Measurements from ENCODE around the gene CASQ2.
A peak's percentile ranks its signal among the peaks of the same experiment; 100 is the strongest.

The CASQ2 gene

DNA sequence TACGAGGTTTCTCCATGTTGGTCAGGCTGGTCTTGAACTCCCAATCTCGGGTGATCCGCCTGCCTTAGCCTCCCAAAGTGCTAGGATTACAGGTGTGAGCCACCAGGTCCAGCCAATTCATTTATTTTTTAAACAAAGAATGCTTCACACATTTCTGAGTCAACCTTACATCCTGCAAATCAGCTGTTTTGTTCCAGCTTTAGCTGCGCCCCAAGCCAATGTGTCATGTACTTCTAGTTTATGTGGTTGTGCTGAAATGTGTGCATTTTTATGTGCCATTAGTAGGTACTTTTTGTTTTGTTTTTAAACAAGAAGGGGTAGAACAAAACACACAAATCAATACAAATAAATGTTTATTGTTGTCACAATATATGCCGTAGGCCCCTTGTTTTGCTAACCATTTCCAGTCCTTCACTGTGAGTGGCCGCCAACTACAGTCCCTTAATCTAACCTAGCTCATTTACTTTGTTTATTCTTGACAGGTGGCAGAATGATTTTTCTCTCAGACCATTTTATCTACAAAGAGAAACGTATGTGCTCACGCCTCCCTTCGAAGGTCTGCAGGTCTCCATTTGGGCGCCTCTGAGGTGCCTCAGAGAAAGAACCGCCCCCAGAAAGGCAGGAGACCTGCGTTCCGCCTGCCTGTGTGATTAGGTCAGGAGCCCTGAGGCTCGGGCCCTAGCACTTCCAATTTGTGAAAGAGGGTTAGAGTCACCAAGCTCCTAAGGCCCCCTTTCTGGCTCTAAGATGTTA, 2.8 kb upstream of the CASQ2 start:
- CTCF ChIA-PET = interaction anchor here (0.8 to 2.9 kb wide), 15 partner anchors 9 to 632 kb away, joined by 3 to 13 read pairs (median 6); no protein-coding TSS in a partner anchor

DNA sequence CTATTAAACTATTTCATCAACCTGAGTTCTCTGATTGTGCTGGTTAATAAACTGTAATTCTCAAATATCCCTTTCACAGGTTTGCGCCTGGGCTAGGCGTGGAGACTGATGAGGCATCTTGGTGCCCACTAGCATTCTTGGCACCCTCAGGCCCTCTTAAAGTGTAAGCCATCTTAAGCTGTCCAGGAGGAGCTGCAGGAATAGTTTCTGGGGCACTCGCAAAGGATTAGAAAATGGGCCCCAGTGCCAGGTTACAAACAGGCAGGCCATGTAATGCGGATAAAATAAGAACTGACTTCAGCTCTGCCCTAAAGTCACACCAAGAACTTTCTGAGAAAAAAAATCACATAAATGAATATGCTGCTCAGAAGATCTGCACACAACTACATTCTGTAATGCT, 1.1 kb downstream of the CASQ2 start:
- CTCF ChIA-PET = interaction anchor here (1.1 to 2.2 kb wide), 2 partner anchors 46 to 61 kb away, joined by 3 to 5 read pairs; no protein-coding TSS in a partner anchor
- Histone ChIP-seq H3K27me3 (replicated peaks in 2 of 5; ENCODE audit: control insufficient read depth in 4 of 5, insufficient read depth in 5 of 5, low read length in 4 of 5) (peaks cover 0 to 4% (median 0%) of the 10 kb centered on the region in 5 experiments), H3K4me3 (ENCODE audit: control insufficient read depth in 1 of 7, extremely low read depth in 1 of 7, insufficient read depth in 4 of 7, low read depth in 2 of 7, low read length in 6 of 7) (no peak overlapping the region), H3K9me3 (ENCODE audit: control extremely low read depth in 1 of 5, control insufficient read depth in 4 of 5, insufficient read depth in 2 of 5, low read depth in 1 of 5, low read length in 4 of 5) (no peaks in the 10 kb centered on the region), H3K27ac (ENCODE audit: insufficient read depth in 1 of 2, low read depth in 1 of 2, low read length in 2 of 2, poor library complexity in 1 of 2, severe bottlenecking in 2 of 2) (no peak overlapping the region), H3K36me3 (ENCODE audit: control insufficient read depth in 4 of 4, insufficient read depth in 4 of 4, low read length in 3 of 4) (no peaks in the 10 kb centered on the region), H3K4me1 (ENCODE audit: control extremely low read depth in 1 of 4, control insufficient read depth in 4 of 4, insufficient read depth in 4 of 4, low read length in 3 of 4) (peaks cover 0 to 3% (median 0%) of the 10 kb centered on the region in 4 experiments)
- DNase-seq = no peak
- WGBS (ENCODE audit: insufficient coverage) = 100% methylated on average over 3 of the region's 4 CpGs
- POLR2A ChIA-PET = no interaction called here

More for the DNA sequence above, 2.8 kb upstream of the CASQ2 start:
- Histone ChIP-seq H3K4me1 (ENCODE audit: control extremely low read depth in 1 of 4, control insufficient read depth in 4 of 4, insufficient read depth in 4 of 4, low read length in 3 of 4) (peaks cover 0 to 3% (median 0%) of the 10 kb centered on the region in 4 experiments), H3K4me3 (ENCODE audit: control insufficient read depth in 1 of 7, extremely low read depth in 1 of 7, insufficient read depth in 4 of 7, low read depth in 2 of 7, low read length in 6 of 7) (peak overlapping the region in 3 of 7 experiments; percentile 44 to 65 (median 48)), H3K27me3 (replicated peaks in 2 of 5; ENCODE audit: control insufficient read depth in 4 of 5, insufficient read depth in 5 of 5, low read length in 4 of 5) (peaks cover 0 to 4% (median 0%) of the 10 kb centered on the region in 5 experiments), H3K36me3 (ENCODE audit: control insufficient read depth in 4 of 4, insufficient read depth in 4 of 4, low read length in 3 of 4) (no peaks in the 10 kb centered on the region), H3K27ac (ENCODE audit: insufficient read depth in 1 of 2, low read depth in 1 of 2, low read length in 2 of 2, poor library complexity in 1 of 2, severe bottlenecking in 2 of 2) (no peak overlapping the region), H3K9me3 (ENCODE audit: control extremely low read depth in 1 of 5, control insufficient read depth in 4 of 5, insufficient read depth in 2 of 5, low read depth in 1 of 5, low read length in 4 of 5) (no peaks in the 10 kb centered on the region)
- POLR2A ChIA-PET = no interaction called here
- 79% methylated on average over 8 of the region's 14 CpGs for WGBS (ENCODE audit: insufficient coverage)
- no peak for DNase-seq

DNA sequence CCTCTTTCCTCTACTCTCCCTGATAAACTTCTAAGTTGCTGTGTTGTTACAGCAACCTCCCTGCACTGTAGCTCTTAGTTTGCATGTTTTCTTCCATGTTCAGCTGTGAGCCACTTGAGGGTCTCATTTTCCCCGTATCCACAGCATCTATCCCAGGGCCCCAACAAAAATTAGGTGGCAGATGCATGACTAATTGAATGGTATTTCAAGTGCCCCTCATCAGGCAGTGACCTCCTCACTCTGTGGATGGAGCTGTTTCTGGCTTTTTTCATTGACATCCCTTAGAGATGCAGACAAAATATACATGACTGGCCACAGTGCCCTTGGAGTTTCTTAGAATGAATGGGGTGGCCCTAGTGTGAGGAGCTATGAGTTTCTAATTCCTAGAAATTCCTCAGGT, 3.4 kb downstream of the CASQ2 start:
- WGBS (ENCODE audit: insufficient coverage) = 100% methylated on average over 1 of the region's 1 CpG
- no peaks in the 10 kb centered on the region for H3K36me3 ChIP-seq (ENCODE audit: control insufficient read depth in 4 of 4, insufficient read depth in 4 of 4, low read length in 3 of 4)
- H3K27ac ChIP-seq (ENCODE audit: insufficient read depth in 1 of 2, low read depth in 1 of 2, low read length in 2 of 2, poor library complexity in 1 of 2, severe bottlenecking in 2 of 2) = no peak overlapping the region
- ChIA-PET POLR2A (no interaction called here), CTCF (interaction anchor here (1.1 to 2.4 kb wide), 6 partner anchors 10 to 262 kb away, joined by 3 to 8 read pairs (median 3); no protein-coding TSS in a partner anchor)
- no peak for DNase-seq
- no peaks in the 10 kb centered on the region for H3K9me3 ChIP-seq (ENCODE audit: control extremely low read depth in 1 of 5, control insufficient read depth in 4 of 5, insufficient read depth in 2 of 5, low read depth in 1 of 5, low read length in 4 of 5)
- no peak overlapping the region for H3K4me3 ChIP-seq (ENCODE audit: control insufficient read depth in 1 of 7, extremely low read depth in 1 of 7, insufficient read depth in 4 of 7, low read depth in 2 of 7, low read length in 6 of 7)
- no peaks in the 10 kb centered on the region for H3K4me1 ChIP-seq (ENCODE audit: control extremely low read depth in 1 of 4, control insufficient read depth in 4 of 4, insufficient read depth in 4 of 4, low read length in 3 of 4)
- peaks cover 0 to 5% (median 0%) of the 10 kb centered on the region in 5 experiments for H3K27me3 ChIP-seq (replicated peaks in 2 of 5; ENCODE audit: control insufficient read depth in 4 of 5, insufficient read depth in 5 of 5, low read length in 4 of 5)

DNA sequence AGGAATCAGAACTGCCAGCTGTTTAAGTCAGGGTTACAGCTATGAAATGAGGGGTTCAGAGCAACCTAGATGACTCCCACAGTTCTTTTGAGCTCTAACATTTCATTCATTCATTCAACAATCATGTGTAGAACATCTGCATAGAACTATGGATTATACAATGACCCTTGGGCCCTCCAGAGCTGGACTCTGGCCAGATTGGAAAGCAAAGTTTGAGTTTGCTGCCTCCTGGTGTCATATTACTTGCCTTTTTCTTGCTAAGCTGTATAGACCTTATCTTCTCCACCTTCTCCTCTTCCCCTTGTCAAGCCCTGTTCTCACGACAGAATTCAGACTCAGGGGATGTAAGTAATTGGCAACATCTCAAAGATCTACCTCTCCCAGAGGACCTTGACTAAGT, 4.0 kb downstream of the CASQ2 start:
- ChIA-PET CTCF (interaction anchor here (0.7 to 2.4 kb wide), 9 partner anchors 9 to 263 kb away, joined by 3 to 8 read pairs (median 3); no protein-coding TSS in a partner anchor), POLR2A (no interaction called here)
- Histone ChIP-seq H3K36me3 (ENCODE audit: control insufficient read depth in 4 of 4, insufficient read depth in 4 of 4, low read length in 3 of 4) (no peaks in the 10 kb centered on the region), H3K4me3 (ENCODE audit: control insufficient read depth in 1 of 7, extremely low read depth in 1 of 7, insufficient read depth in 4 of 7, low read depth in 2 of 7, low read length in 6 of 7) (no peak overlapping the region), H3K27me3 (replicated peaks in 2 of 5; ENCODE audit: control insufficient read depth in 4 of 5, insufficient read depth in 5 of 5, low read length in 4 of 5) (peaks cover 0 to 4% (median 0%) of the 10 kb centered on the region in 5 experiments), H3K4me1 (ENCODE audit: control extremely low read depth in 1 of 4, control insufficient read depth in 4 of 4, insufficient read depth in 4 of 4, low read length in 3 of 4) (no peaks in the 10 kb centered on the region), H3K9me3 (ENCODE audit: control extremely low read depth in 1 of 5, control insufficient read depth in 4 of 5, insufficient read depth in 2 of 5, low read depth in 1 of 5, low read length in 4 of 5) (no peaks in the 10 kb centered on the region), H3K27ac (ENCODE audit: insufficient read depth in 1 of 2, low read depth in 1 of 2, low read length in 2 of 2, poor library complexity in 1 of 2, severe bottlenecking in 2 of 2) (no peak overlapping the region)
- peak in 2 of 3 donors; percentile 4 to 8 for DNase-seq
- 43% methylated on average over 1 of the region's 1 CpG for WGBS (ENCODE audit: insufficient coverage)

DNA sequence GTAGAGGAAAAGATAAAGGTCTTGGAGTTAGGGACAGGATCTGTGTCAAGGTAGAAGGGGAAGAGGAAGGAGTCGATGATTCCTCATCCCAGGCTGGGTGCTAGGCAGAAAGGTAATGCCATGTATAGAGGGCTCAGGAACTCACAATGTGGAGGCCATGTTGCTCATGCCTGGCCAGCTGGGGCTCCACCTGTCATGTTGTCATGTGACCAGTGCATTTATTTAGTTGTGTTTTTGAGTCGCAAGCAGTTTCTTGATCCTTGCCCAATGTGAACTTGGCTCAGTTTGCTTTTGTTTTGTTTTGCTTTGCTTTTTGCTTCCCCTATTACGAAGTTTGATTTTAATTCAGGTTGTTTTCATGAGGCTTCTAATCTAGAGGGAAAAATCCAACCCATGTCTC, 5.7 kb downstream of the CASQ2 start:
- H3K4me1 ChIP-seq (ENCODE audit: control extremely low read depth in 1 of 4, control insufficient read depth in 4 of 4, insufficient read depth in 4 of 4, low read length in 3 of 4) = no peaks in the 10 kb centered on the region
- no peak for DNase-seq
- H3K4me3 ChIP-seq (ENCODE audit: control insufficient read depth in 1 of 7, extremely low read depth in 1 of 7, insufficient read depth in 4 of 7, low read depth in 2 of 7, low read length in 6 of 7) = no peak overlapping the region
- peaks cover 0 to 2% (median 0%) of the 10 kb centered on the region in 5 experiments for H3K27me3 ChIP-seq (replicated peaks in 2 of 5; ENCODE audit: control insufficient read depth in 4 of 5, insufficient read depth in 5 of 5, low read length in 4 of 5)
- H3K27ac ChIP-seq (ENCODE audit: insufficient read depth in 1 of 2, low read depth in 1 of 2, low read length in 2 of 2, poor library complexity in 1 of 2, severe bottlenecking in 2 of 2) = no peak overlapping the region
- H3K36me3 ChIP-seq (ENCODE audit: control insufficient read depth in 4 of 4, insufficient read depth in 4 of 4, low read length in 3 of 4) = no peaks in the 10 kb centered on the region
- POLR2A ChIA-PET = no interaction called here
- H3K9me3 ChIP-seq (ENCODE audit: control extremely low read depth in 1 of 5, control insufficient read depth in 4 of 5, insufficient read depth in 2 of 5, low read depth in 1 of 5, low read length in 4 of 5) = peaks cover 0 to 5% (median 0%) of the 10 kb centered on the region in 5 experiments
- 100% methylated on average over 2 of the region's 3 CpGs for WGBS (ENCODE audit: insufficient coverage)
- CTCF ChIA-PET = interaction anchor here (0.9 to 1.5 kb wide), 4 partner anchors 8 to 219 kb away, joined by 3 to 8 read pairs (median 4); no protein-coding TSS in a partner anchor

DNA sequence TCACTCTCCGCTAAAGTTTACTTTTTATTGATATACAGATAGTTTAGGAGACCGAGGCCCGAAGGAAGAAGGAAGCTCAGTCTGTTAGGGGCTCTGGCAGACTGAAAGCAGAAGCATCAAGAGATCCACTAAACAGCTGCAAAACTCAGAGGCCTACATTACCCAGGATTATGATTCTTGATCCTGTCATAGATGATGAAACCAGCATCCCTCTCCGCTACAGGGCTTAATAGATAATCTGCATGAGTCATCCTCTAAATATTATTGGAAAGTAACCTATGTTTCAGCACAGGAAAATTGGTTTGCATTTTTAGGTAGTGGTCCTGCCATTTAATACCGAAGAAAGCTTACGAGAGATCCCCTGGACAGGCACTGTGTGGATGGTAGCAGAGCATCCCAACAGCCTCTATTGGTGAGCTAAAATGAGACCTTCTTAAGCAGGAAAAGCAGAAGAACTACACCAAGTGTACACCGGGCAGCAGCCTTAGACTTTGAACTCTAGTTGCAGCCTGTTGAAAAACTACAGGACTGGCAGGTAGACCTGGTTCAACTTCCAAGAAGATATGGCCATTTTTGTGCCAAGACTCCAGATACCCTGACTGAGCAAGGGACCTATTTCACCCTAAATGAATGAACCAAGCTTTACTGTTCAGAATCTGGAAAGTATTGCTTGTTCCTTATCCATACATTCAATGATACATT, 6.8 kb downstream of the CASQ2 start:
- H3K9me3 ChIP-seq (ENCODE audit: control extremely low read depth in 1 of 5, control insufficient read depth in 4 of 5, insufficient read depth in 2 of 5, low read depth in 1 of 5, low read length in 4 of 5) = peaks cover 0 to 5% (median 0%) of the 10 kb centered on the region in 5 experiments
- no peaks in the 10 kb centered on the region for H3K36me3 ChIP-seq (ENCODE audit: control insufficient read depth in 4 of 4, insufficient read depth in 4 of 4, low read length in 3 of 4)
- no peak overlapping the region for H3K4me3 ChIP-seq (ENCODE audit: control insufficient read depth in 1 of 7, extremely low read depth in 1 of 7, insufficient read depth in 4 of 7, low read depth in 2 of 7, low read length in 6 of 7)
- DNase-seq = no peak
- 96% methylated on average over 3 of the region's 7 CpGs for WGBS (ENCODE audit: insufficient coverage)
- POLR2A ChIA-PET = no interaction called here
- peaks cover 0 to 2% (median 0%) of the 10 kb centered on the region in 5 experiments for H3K27me3 ChIP-seq (replicated peaks in 2 of 5; ENCODE audit: control insufficient read depth in 4 of 5, insufficient read depth in 5 of 5, low read length in 4 of 5)
- CTCF ChIA-PET = interaction anchor here (0.8 to 1.5 kb wide), 3 partner anchors 9 to 153 kb away, joined by 3 to 8 read pairs (median 3); no protein-coding TSS in a partner anchor
- H3K4me1 ChIP-seq (ENCODE audit: control extremely low read depth in 1 of 4, control insufficient read depth in 4 of 4, insufficient read depth in 4 of 4, low read length in 3 of 4) = no peaks in the 10 kb centered on the region
- no peak overlapping the region for H3K27ac ChIP-seq (ENCODE audit: insufficient read depth in 1 of 2, low read depth in 1 of 2, low read length in 2 of 2, poor library complexity in 1 of 2, severe bottlenecking in 2 of 2)
